GM12878 (cell line): Measurements from ENCODE around the gene ADPRHL1. TPM values are rescaled to one million over a fixed set of nuclear protein-coding genes. Genes with fewer than 3 reads are reported as not detected.

Source experiments
- ATAC-seq: fragments of 200-7000 bp; cut with Tn5 transposase; 3 replicates; pipeline ENCODE4 v1.9.1; 2020; ENCODE audit warnings: mild to moderate bottlenecking, moderate library complexity
- BruUV-seq: library from RNA; stranded (reverse); fragments of 400-500 nt; replicated peaks from 2 replicates; lab custom pipeline; 2021; lab: Mats Ljungman, UMichigan
- CTCF ChIA-PET: fragments of 300-600 bp; sonication (Branson Sonifier 250); formaldehyde crosslinking; extraction: SDS; loops from one replicate; lab custom pipeline; 2021; ENCODE audit warnings: inconsistent platforms; lab: Yijun Ruan, JAX
- POLR2A ChIA-PET: fragments of 350-600 bp; formaldehyde crosslinking; extraction: SDS; loops from one replicate; lab custom pipeline; 2021; ENCODE audit warnings: inconsistent platforms; lab: Charles Lee
- RAD21 ChIA-PET: fragments of 300-600 bp; sonication (Branson Sonifier 250); formaldehyde crosslinking; loops from one replicate; lab custom pipeline; 2023; ENCODE audit warnings: antibody characterized with exemption; ENCODE audit not compliant: unreplicated experiment; lab: Charles Lee
- SMC1A ChIA-PET: fragments of 300-600 bp; sonication (Branson Sonifier 250); formaldehyde crosslinking; loops from one replicate; lab custom pipeline; 2023; ENCODE audit not compliant: unreplicated experiment, uncharacterized antibody; lab: Charles Lee
- DNase-seq: peaks from one replicate; pipeline ENCODE4 v3.0.0-alpha.2; 2011; ENCODE audit warnings: low read depth, low spot score
- FAIRE-seq: peaks from 3 replicates; lab custom pipeline; 2011; peaks lifted over from hg19 to GRCh38; lab: Jason Lieb, UNC
- H2AFZ ChIP-seq: 2 replicates; pipeline ENCODE4 v1.6.0; 2011; ENCODE audit warnings: low read depth, low read length, control low read depth; ENCODE audit not compliant: control insufficient read depth
- H3K27ac ChIP-seq: 2 replicates; pipeline ENCODE4 v1.5.1; 2011; ENCODE audit warnings: control low read depth; ENCODE audit not compliant: control insufficient read depth, insufficient read depth
- H3K27me3 ChIP-seq, 2 experiments: replicated peaks in 1 of 2; 2 replicates each; pipeline versions ENCODE4 v1.6.0 to v1.6.1; 2011; ENCODE audit warnings: low read length in 1 of 2; ENCODE audit not compliant: control insufficient read depth in 2 of 2, insufficient read depth in 2 of 2
- H3K36me3 ChIP-seq, 2 experiments: 2 replicates each; pipeline ENCODE4 v1.5.1; 2011; ENCODE audit warnings: low read length in 1 of 2; ENCODE audit not compliant: control insufficient read depth in 2 of 2, insufficient read depth in 2 of 2
- H3K4me1 ChIP-seq: 2 replicates; pipeline ENCODE4 v1.6.1; 2011; ENCODE audit warnings: mild to moderate bottlenecking, low read length, moderate library complexity, mixed read lengths; ENCODE audit not compliant: control insufficient read depth, insufficient read depth
- H3K4me2 ChIP-seq: 2 replicates; pipeline ENCODE4 v1.6.0; 2011; ENCODE audit warnings: control low read depth; ENCODE audit not compliant: control insufficient read depth, insufficient read depth
- H3K4me3 ChIP-seq: fragments of 200-600 bp; sonication (generic); 2 replicates; pipeline ENCODE4 v1.5.1; 2016
- H3K79me2 ChIP-seq: 2 replicates; pipeline ENCODE4 v1.6.0; 2011; ENCODE audit warnings: low read length; ENCODE audit not compliant: control insufficient read depth, insufficient read depth
- H3K9ac ChIP-seq: 2 replicates; pipeline ENCODE4 v1.8.0; 2011; ENCODE audit warnings: low read length, control low read depth, mixed read lengths; ENCODE audit not compliant: control insufficient read depth, insufficient read depth
- H3K9me3 ChIP-seq: replicated peaks from 3 replicates; pipeline ENCODE4 v1.5.1; 2011; ENCODE audit warnings: mild to moderate bottlenecking, low read length; ENCODE audit not compliant: control insufficient read depth, insufficient read depth
- H4K20me1 ChIP-seq: 2 replicates; pipeline ENCODE4 v1.6.0; 2011; ENCODE audit not compliant: control insufficient read depth, insufficient read depth
- BRCA1 ChIP-seq: IDR thresholded peaks from 2 replicates; pipeline ENCODE4 v1.6.1; 2011; ENCODE audit warnings: low read depth, low read length, improper control_type of control experiment
- EGR1 ChIP-seq, 2 experiments: IDR thresholded peaks; 1 replicate in 1 of 2; 2 replicates in 1 of 2; pipeline ENCODE4 v1.6.1; 2011 to 2012; ENCODE audit warnings: low read depth in 2 of 2, low read length in 2 of 2, borderline replicate concordance in 1 of 2, mild to moderate bottlenecking in 1 of 2, moderate library complexity in 1 of 2
- EP300 ChIP-seq, 2 experiments: fragments of 150-350 bp in 1 of 2; IDR thresholded peaks; 2 replicates each; pipeline ENCODE4 v1.6.1; 2011 to 2012; ENCODE audit warnings: low read depth in 2 of 2, low read length in 2 of 2, borderline replicate concordance in 1 of 2, improper control_type of control experiment in 1 of 2, inconsistent platforms in 1 of 2; ENCODE audit not compliant: control insufficient read depth in 1 of 2
- HCFC1 ChIP-seq: fragments of 150-350 bp; IDR thresholded peaks from 2 replicates; pipeline ENCODE4 v1.6.1; 2014; ENCODE audit warnings: low read length
- IRF4 ChIP-seq: IDR thresholded peaks from 2 replicates; pipeline ENCODE4 v1.6.1; 2011; ENCODE audit warnings: low read depth, low read length
- JUND ChIP-seq: IDR thresholded peaks from 2 replicates; pipeline ENCODE4 v1.6.1; 2012; ENCODE audit warnings: low read depth, mild to moderate bottlenecking, low read length, improper control_type of control experiment, moderate library complexity
- MYB ChIP-seq: fragments of 150-350 bp; IDR thresholded peaks from 2 replicates; pipeline ENCODE4 v1.6.1; 2014; ENCODE audit warnings: mild to moderate bottlenecking, low read depth, low read length, borderline replicate concordance
- RAD51 ChIP-seq: fragments of 450-650 bp; IDR thresholded peaks from 2 replicates; pipeline ENCODE4 v1.6.1; 2016; ENCODE audit warnings: moderate library complexity, mild to moderate bottlenecking, inconsistent platforms
- RB1 ChIP-seq: fragments of 450-650 bp; formaldehyde crosslinking; IDR thresholded peaks from 2 replicates; pipeline ENCODE4 v1.6.1; 2017; ENCODE audit warnings: mild to moderate bottlenecking, borderline replicate concordance
- SRF ChIP-seq, 2 experiments: IDR thresholded peaks; 2 replicates each; pipeline ENCODE4 v1.6.1; 2011; ENCODE audit warnings: low read depth in 2 of 2, low read length in 2 of 2, mild to moderate bottlenecking in 1 of 2, moderate library complexity in 1 of 2
- ZBED1 ChIP-seq: IDR thresholded peaks from 2 replicates; pipeline ENCODE4 v1.6.1; 2016; ENCODE audit warnings: borderline replicate concordance
- WGBS: methylation state at CpG from one replicate; pipeline ENCODE4 v1.1.6; 2016; ENCODE audit warnings: low lambda C conversion rate; ENCODE audit not compliant: insufficient replicate concordance, insufficient coverage; ENCODE audit errors: missing lambda C conversion rate; 5-methylcytosine and 5-hydroxymethylcytosine counted together
- in situ Hi-C: fragments of 300-500 bp; cut with MboI; formaldehyde crosslinking; loops from 9 replicates; pipeline ENCODE4 v1.14.3; 2018; ENCODE audit warnings: mixed read lengths
- intact Hi-C: fragments of 100-400 bp; cut with micrococcal nuclease; formaldehyde crosslinking; loops from one replicate; pipeline ENCODE4 v1.14.2; 2022; ENCODE audit not compliant: unreplicated experiment
- polyA plus RNA-seq, 11 experiments: library from polyadenylated mRNA; depleted of rRNA in 4 of 11; unstranded in 6 of 11; stranded (reverse) in 5 of 11; fragments of >200 nt; fragmentation: Nextera tagmentation in 4 of 11; fragmentation: Illumina TruSeq in 1 of 11; extraction: Ambion mirVana in 4 of 11; extraction: Trizol in 1 of 11; gene quantifications; 1 replicate in 1 of 11; 2 replicates in 10 of 11; pipeline versions ENCODE4 v1.2.1 to v1.2.3, GENCODE V29; 2011 to 2016; ENCODE audit warnings: inconsistent platforms in 2 of 11, missing spikeins in 2 of 11, low read depth in 1 of 11
- total RNA-seq, 4 experiments: library from RNA; depleted of rRNA in 3 of 4; stranded (reverse); fragments of >200 nt in 3 of 4; fragmentation: Illumina TruSeq in 1 of 4; extraction: Trizol in 1 of 4; gene quantifications; 2 replicates each; pipeline versions ENCODE4 v1.2.1 to v1.2.3, GENCODE V29; 2013 to 2021
- TF ChIP-seq, protein P1 (sequence below): fragments of 450-650 bp; formaldehyde crosslinking; IDR thresholded peaks from 2 replicates; pipeline ENCODE4 v1.4.0; 2020; ENCODE audit warnings: mild to moderate bottlenecking, moderate library complexity

Gene ADPRHL1
- total and polyA plus RNA-seq, 10 of the 15 experiments (the other 5 are each of a cell fraction or from before 2014, with no cell fraction given), result 0.05 to 1.9 (median 1.0) TPM

GRCh38 chr13:113417008-113417751 lies 36.1 kb downstream of the ADPRHL1 start:
- no peak for ATAC-seq
- no peaks in the 10 kb centered on the region for H4K20me1 ChIP-seq
- no peak overlapping the region for H2AFZ ChIP-seq
- no peak overlapping the region for H3K9ac ChIP-seq
- no peaks in the 10 kb centered on the region for H3K36me3 ChIP-seq
- SMC1A ChIA-PET, result interaction anchor here (1.0 kb wide), 1 partner anchor 147 kb away, joined by 3 read pairs; no protein-coding TSS in a partner anchor
- no peak for FAIRE-seq
- H3K4me3 ChIP-seq, result no peak overlapping the region
- no peak overlapping the region for H3K4me2 ChIP-seq
- CTCF ChIA-PET, result no interaction called here
- POLR2A ChIA-PET, result no interaction called here
- in situ Hi-C loops (no loop called here), intact Hi-C loops (no loop called here)
- no TSS peak for BruUV-seq
- no peak for DNase-seq
- RAD21 ChIA-PET, result no interaction called here
- 63% methylated on average over 28 of the region's 28 CpGs for WGBS
- TF ChIP-seq RAD51 (no peak), HCFC1 (no peak), SRF (IDR thresholded peaks at IDR 0.05; ENCODE audit: low read depth in 2 of 2, low read length in 2 of 2) (no peak), JUND (no peak), EP300 (IDR thresholded peaks at IDR 0.05; ENCODE audit: borderline replicate concordance in 1 of 2, control insufficient read depth in 1 of 2, low read depth in 2 of 2, low read length in 2 of 2) (no peak), MYB (no peak), IRF4 (no peak), ZBED1 (no peak), EGR1 (IDR thresholded peaks at IDR 0.05; ENCODE audit: borderline replicate concordance in 1 of 2, low read depth in 2 of 2, low read length in 2 of 2) (no peak), RB1 (no peak), BRCA1 (no peak)
- TF ChIP-seq, protein P1, sequence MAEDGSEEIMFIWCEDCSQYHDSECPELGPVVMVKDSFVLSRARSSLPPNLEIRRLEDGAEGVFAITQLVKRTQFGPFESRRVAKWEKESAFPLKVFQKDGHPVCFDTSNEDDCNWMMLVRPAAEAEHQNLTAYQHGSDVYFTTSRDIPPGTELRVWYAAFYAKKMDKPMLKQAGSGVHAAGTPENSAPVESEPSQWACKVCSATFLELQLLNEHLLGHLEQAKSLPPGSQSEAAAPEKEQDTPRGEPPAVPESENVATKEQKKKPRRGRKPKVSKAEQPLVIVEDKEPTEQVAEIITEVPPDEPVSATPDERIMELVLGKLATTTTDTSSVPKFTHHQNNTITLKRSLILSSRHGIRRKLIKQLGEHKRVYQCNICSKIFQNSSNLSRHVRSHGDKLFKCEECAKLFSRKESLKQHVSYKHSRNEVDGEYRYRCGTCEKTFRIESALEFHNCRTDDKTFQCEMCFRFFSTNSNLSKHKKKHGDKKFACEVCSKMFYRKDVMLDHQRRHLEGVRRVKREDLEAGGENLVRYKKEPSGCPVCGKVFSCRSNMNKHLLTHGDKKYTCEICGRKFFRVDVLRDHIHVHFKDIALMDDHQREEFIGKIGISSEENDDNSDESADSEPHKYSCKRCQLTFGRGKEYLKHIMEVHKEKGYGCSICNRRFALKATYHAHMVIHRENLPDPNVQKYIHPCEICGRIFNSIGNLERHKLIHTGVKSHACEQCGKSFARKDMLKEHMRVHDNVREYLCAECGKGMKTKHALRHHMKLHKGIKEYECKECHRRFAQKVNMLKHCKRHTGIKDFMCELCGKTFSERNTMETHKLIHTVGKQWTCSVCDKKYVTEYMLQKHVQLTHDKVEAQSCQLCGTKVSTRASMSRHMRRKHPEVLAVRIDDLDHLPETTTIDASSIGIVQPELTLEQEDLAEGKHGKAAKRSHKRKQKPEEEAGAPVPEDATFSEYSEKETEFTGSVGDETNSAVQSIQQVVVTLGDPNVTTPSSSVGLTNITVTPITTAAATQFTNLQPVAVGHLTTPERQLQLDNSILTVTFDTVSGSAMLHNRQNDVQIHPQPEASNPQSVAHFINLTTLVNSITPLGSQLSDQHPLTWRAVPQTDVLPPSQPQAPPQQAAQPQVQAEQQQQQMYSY (CRISPR knock-in tag), result no peak
- H3K27ac ChIP-seq, result no peak overlapping the region
- no peaks in the 10 kb centered on the region for H3K9me3 ChIP-seq
- no peaks in the 10 kb centered on the region for H3K4me1 ChIP-seq
- no peaks in the 10 kb centered on the region for H3K79me2 ChIP-seq
- H3K27me3 ChIP-seq, result no peaks in the 10 kb centered on the region; a peak in 1 of 4 replicates
